ENCODE data around the gene MFRP.

- TF ChIP-seq GATA2 (IDR thresholded peaks at IDR 0.05; ENCODE audit: low read depth, low read length) (no peak), GATA3 (IDR thresholded peaks at IDR 0.05; ENCODE audit: low read depth, low read length) (no peak)
These were observed 41.6 kb upstream of the MFRP start for GRCh38 chr11:119388103-119388502.
